IMR-90 (cell line): Measurements from ENCODE around the gene HOXB8. TPM values are rescaled to one million over a fixed set of nuclear protein-coding genes. Genes with fewer than 3 reads are reported as not detected.

Experiments used
- ATAC-seq: fragments of 200-7000 bp; cut with Tn5 transposase; 2 replicates; pipeline ENCODE4 v1.9.1; 2020; ENCODE audit warnings: low read depth, mild to moderate bottlenecking, moderate library complexity
- BruUV-seq: library from RNA; stranded (reverse); fragments of 400-500 nt; replicated peaks from 2 replicates; lab custom pipeline; 2021; lab: Mats Ljungman, UMichigan
- CTCF ChIA-PET: fragments of 300-600 bp; formaldehyde crosslinking; extraction: SDS; loops from one replicate; lab custom pipeline; 2021; ENCODE audit warnings: antibody characterized with exemption; lab: Yijun Ruan, JAX
- POLR2A ChIA-PET: fragments of 300-600 bp; sonication (Branson Sonifier 250); formaldehyde crosslinking; loops from one replicate; lab custom pipeline; 2022; ENCODE audit warnings: antibody characterized with exemption; ENCODE audit not compliant: unreplicated experiment; lab: Charles Lee
- DNase-seq: peaks from one replicate; pipeline ENCODE4 v3.0.0; 2013
- H2AFZ ChIP-seq: replicated peaks from 2 replicates; pipeline ENCODE3; 2013; ENCODE audit warnings: low read length, mild to moderate bottlenecking; ENCODE audit not compliant: poor library complexity
- H2AK5ac ChIP-seq: 2 replicates; pipeline ENCODE4 v1.6.1; 2013; ENCODE audit warnings: low read depth, low read length, inconsistent platforms
- H2AK9ac ChIP-seq: replicated peaks from 2 replicates; pipeline ENCODE3; 2013; ENCODE audit warnings: mild to moderate bottlenecking, low read depth, low read length, moderate library complexity; ENCODE audit not compliant: poor library complexity
- H2BK120ac ChIP-seq: 2 replicates; pipeline ENCODE4 v1.6.1; 2013; ENCODE audit warnings: low read depth, low read length, inconsistent platforms
- H2BK15ac ChIP-seq: 3 replicates; pipeline ENCODE4 v1.6.1; 2013; ENCODE audit warnings: low read depth, low read length, inconsistent platforms
- H2BK20ac ChIP-seq: 2 replicates; pipeline ENCODE4 v1.6.1; 2013; ENCODE audit warnings: low read depth, mild to moderate bottlenecking, inconsistent platforms, low read length, moderate library complexity
- H2BK5ac ChIP-seq: 2 replicates; pipeline ENCODE4 v1.6.1; 2013; ENCODE audit warnings: mild to moderate bottlenecking, low read depth, low read length, inconsistent platforms; ENCODE audit not compliant: poor library complexity, severe bottlenecking
- H3K14ac ChIP-seq: replicated peaks from 2 replicates; pipeline ENCODE4 v1.6.1; 2013; ENCODE audit warnings: low read depth, low read length, inconsistent platforms
- H3K18ac ChIP-seq: 2 replicates; pipeline ENCODE4 v1.6.1; 2013; ENCODE audit warnings: low read depth, low read length, control low read depth
- H3K23ac ChIP-seq: 2 replicates; pipeline ENCODE4 v1.6.1; 2013; ENCODE audit warnings: low read depth, low read length, inconsistent platforms
- H3K27ac ChIP-seq: 2 replicates; pipeline ENCODE4 v1.5.1; 2013; ENCODE audit warnings: mild to moderate bottlenecking, control low read depth, low read length; ENCODE audit not compliant: insufficient read depth
- H3K27me3 ChIP-seq: 2 replicates; pipeline ENCODE4 v1.6.1; 2013; ENCODE audit warnings: low read length; ENCODE audit not compliant: control insufficient read depth, insufficient read depth
- H3K36me3 ChIP-seq: 2 replicates; pipeline ENCODE4 v1.6.1; 2013; ENCODE audit warnings: low read length, mixed read lengths; ENCODE audit not compliant: control insufficient read depth, insufficient read depth
- H3K4ac ChIP-seq: 2 replicates; pipeline ENCODE4 v1.6.1; 2013; ENCODE audit warnings: low read depth, low read length, inconsistent platforms
- H3K4me1 ChIP-seq: 2 replicates; pipeline ENCODE4 v1.6.1; 2013; ENCODE audit warnings: low read length, mixed read lengths; ENCODE audit not compliant: control insufficient read depth, insufficient read depth
- H3K4me2 ChIP-seq: 2 replicates; pipeline ENCODE4 v1.6.1; 2013; ENCODE audit warnings: low read depth, mild to moderate bottlenecking, control low read depth, low read length, moderate library complexity
- H3K4me3 ChIP-seq: 2 replicates; pipeline ENCODE4 v1.5.1; 2013; ENCODE audit warnings: low read depth, mild to moderate bottlenecking, control low read depth, low read length, moderate library complexity; ENCODE audit not compliant: insufficient read depth
- H3K56ac ChIP-seq: 2 replicates; pipeline ENCODE4 v1.6.1; 2013; ENCODE audit warnings: low read length, inconsistent platforms; ENCODE audit not compliant: insufficient read depth; ENCODE audit errors: extremely low read depth
- H3K79me1 ChIP-seq, 2 experiments: 2 replicates each; pipeline ENCODE4 v1.6.1; 2013; ENCODE audit warnings: low read length in 2 of 2, inconsistent platforms in 1 of 2, low read depth in 1 of 2
- H3K9ac ChIP-seq: 2 replicates; pipeline ENCODE4 v1.6.1; 2013; ENCODE audit warnings: low read depth, low read length, control low read depth
- H3K9me1 ChIP-seq: 2 replicates; pipeline ENCODE4 v1.6.1; 2013; ENCODE audit warnings: low read length, inconsistent platforms; ENCODE audit not compliant: insufficient read depth
- H3K9me3 ChIP-seq: 2 replicates; pipeline ENCODE4 v1.6.1; 2013; ENCODE audit warnings: low read length; ENCODE audit not compliant: control insufficient read depth, insufficient read depth
- H4K20me1 ChIP-seq: 2 replicates; pipeline ENCODE4 v1.6.1; 2013; ENCODE audit warnings: low read length, inconsistent platforms; ENCODE audit not compliant: insufficient read depth
- H4K5ac ChIP-seq: 2 replicates; pipeline ENCODE4 v1.6.1; 2013; ENCODE audit warnings: mild to moderate bottlenecking, low read depth, low read length, control low read depth
- H4K8ac ChIP-seq, 2 experiments: 2 replicates each; pipeline ENCODE4 v1.6.1; 2013; ENCODE audit warnings: low read depth in 2 of 2, low read length in 2 of 2, control low read depth in 1 of 2, inconsistent platforms in 1 of 2
- H4K91ac ChIP-seq: 2 replicates; pipeline ENCODE4 v1.6.1; 2013; ENCODE audit warnings: low read depth, low read length, inconsistent platforms; ENCODE audit not compliant: insufficient read depth
- CHD1 ChIP-seq: IDR thresholded peaks from 2 replicates; pipeline ENCODE4 v1.6.1; 2012; ENCODE audit warnings: low read depth, low read length, improper control_type of control experiment
- CTCF ChIP-seq: conservative IDR thresholded peaks from 2 replicates; pipeline ENCODE4 v1.5.1; 2012; ENCODE audit warnings: mild to moderate bottlenecking, low read depth, low read length, improper control_type of control experiment
- FOS ChIP-seq: fragments of 150-350 bp; IDR thresholded peaks from 2 replicates; pipeline ENCODE4 v1.6.1; 2016; ENCODE audit warnings: low read depth, low read length
- WGBS, 2 experiments: methylation state at CpG; one replicate each; pipeline versions ENCODE4 v1.1.5 to v1.1.7; 2013; ENCODE audit warnings: missing lambda C conversion rate in 2 of 2; ENCODE audit not compliant: insufficient read length in 1 of 2; ENCODE audit errors: extremely low coverage in 2 of 2; 5-methylcytosine and 5-hydroxymethylcytosine counted together
- dilution Hi-C: fragments of 300-500 bp; cut with HindIII; formaldehyde crosslinking; loops from one replicate; pipeline ENCODE4 v1.14.3; 2018; ENCODE audit warnings: low sequenced_read_pairs; ENCODE audit not compliant: unreplicated experiment
- in situ Hi-C: fragments of 300-500 bp; cut with MboI; formaldehyde crosslinking; loops from 3 replicates; pipeline ENCODE4 v1.14.3; 2019; ENCODE audit warnings: low sequenced_read_pairs, inconsistent platforms, mixed read lengths
- intact Hi-C: fragments of 100-400 bp; cut with micrococcal nuclease; formaldehyde crosslinking; loops from 2 replicates; pipeline ENCODE4 v1.10.0; 2022
- polyA plus RNA-seq, 3 experiments: library from polyadenylated mRNA; depleted of rRNA; stranded (reverse); fragments of >200 nt; gene quantifications; 2 replicates each; pipeline ENCODE4 v1.2.3, GENCODE V29; 2012; ENCODE audit warnings: low replicate concordance in 1 of 3
- total RNA-seq: library from RNA; depleted of rRNA; stranded (reverse); fragments of >200 nt; gene quantifications from 2 replicates; pipeline ENCODE4 v1.2.3, GENCODE V29; 2012

Gene HOXB8
- total and polyA plus RNA-seq, 2 of the 4 experiments (the other 2 are of a cell fraction), result 0.54 to 5.3 TPM

GRCh38 chr17:48612854-48613691 is 2.0 kb downstream of the HOXB8 start:
- BruUV-seq, result no TSS peak
- H2AK5ac ChIP-seq, result no peak overlapping the region
- in situ Hi-C loops (no loop called here), dilution Hi-C loops (no loop called here), intact Hi-C loops (no loop called here)
- peak overlapping the region; percentile 98 for H3K23ac ChIP-seq
- H2AFZ ChIP-seq, result peak overlapping the region; percentile 84
- peak; percentile 61 for DNase-seq
- H3K18ac ChIP-seq, result peak overlapping the region; percentile 86
- H2BK15ac ChIP-seq, result peak overlapping the region; percentile 5; the same call in 1 of the 3 replicates
- H3K56ac ChIP-seq, result peak overlapping the region; percentile 50
- H2BK120ac ChIP-seq, result peak overlapping the region; percentile 70; the same call in 1 of the 2 replicates
- 0% methylated on average over 26 of the region's 67 CpGs; no CpG with 5 or more reads in 1 of the 2 experiments for WGBS, 2 experiments
- peak overlapping the region; percentile 91 for H3K4me2 ChIP-seq
- peak overlapping the region; percentile 69 for H4K91ac ChIP-seq
- no peaks in the 10 kb centered on the region for H3K9me3 ChIP-seq
- H3K27me3 ChIP-seq, result peaks cover 29% of the 10 kb centered on the region
- peak; percentile 58 for ATAC-seq
- H3K27ac ChIP-seq, result peak overlapping the region; percentile 94
- 0 out of 2 replicates have a peak, but pooled peaks cover 3% of the 10 kb centered on the region for H3K9me1 ChIP-seq
- H2BK5ac ChIP-seq, result peak overlapping the region; percentile 79
- H3K4me3 ChIP-seq, result peak overlapping the region; percentile 63
- peak overlapping the region; percentile 61; the same call in 1 of the 2 replicates for H2BK20ac ChIP-seq
- H3K36me3 ChIP-seq, result no peaks in the 10 kb centered on the region
- ChIA-PET POLR2A (interaction anchor here (0.5 to 1.4 kb wide), 3 partner anchors 17 to 297 kb away, joined by 3 to 4 read pairs (median 4); no protein-coding TSS in a partner anchor), CTCF (interaction anchor here (0.6 to 1.4 kb wide), 13 partner anchors 9 to 663 kb away, joined by 3 to 6 read pairs (median 3); no protein-coding TSS in a partner anchor)
- no peak for TF ChIP-seq FOS
- TF ChIP-seq CHD1, result no peak
- peak; percentile 33 for TF ChIP-seq CTCF
- H3K9ac ChIP-seq, result peak overlapping the region; percentile 96
- H4K8ac ChIP-seq, result peak overlapping the region; percentile 35 to 93; a peak in 3 of 4 replicates
- H4K5ac ChIP-seq, result peak overlapping the region; percentile 77
- H3K79me1 ChIP-seq, result peaks cover 9 to 34% of the 10 kb centered on the region in 2 experiments; a peak in 3 of 4 replicates
- H4K20me1 ChIP-seq, result peaks cover under 1% of the 10 kb centered on the region; the same call in 1 of the 2 replicates
- H3K4ac ChIP-seq, result peak overlapping the region; percentile 86
- peaks cover 14% of the 10 kb centered on the region for H3K4me1 ChIP-seq
- peak overlapping the region; percentile 97 for H3K14ac ChIP-seq
- H2AK9ac ChIP-seq, result peak overlapping the region; percentile 8
